T-helper 9 cell (primary cell): ENCODE measurements around the gene ZIC5.
"Not testable (repeated sequence)": the region's sequence is repeated elsewhere in the genome, so short reads cannot be mapped to it uniquely, and the experiment has no call there.

Experiments
- DNase-seq: peaks from one replicate; pipeline ENCODE4 v3.0.0-alpha.2; 2020

The ZIC5 gene

DNA sequence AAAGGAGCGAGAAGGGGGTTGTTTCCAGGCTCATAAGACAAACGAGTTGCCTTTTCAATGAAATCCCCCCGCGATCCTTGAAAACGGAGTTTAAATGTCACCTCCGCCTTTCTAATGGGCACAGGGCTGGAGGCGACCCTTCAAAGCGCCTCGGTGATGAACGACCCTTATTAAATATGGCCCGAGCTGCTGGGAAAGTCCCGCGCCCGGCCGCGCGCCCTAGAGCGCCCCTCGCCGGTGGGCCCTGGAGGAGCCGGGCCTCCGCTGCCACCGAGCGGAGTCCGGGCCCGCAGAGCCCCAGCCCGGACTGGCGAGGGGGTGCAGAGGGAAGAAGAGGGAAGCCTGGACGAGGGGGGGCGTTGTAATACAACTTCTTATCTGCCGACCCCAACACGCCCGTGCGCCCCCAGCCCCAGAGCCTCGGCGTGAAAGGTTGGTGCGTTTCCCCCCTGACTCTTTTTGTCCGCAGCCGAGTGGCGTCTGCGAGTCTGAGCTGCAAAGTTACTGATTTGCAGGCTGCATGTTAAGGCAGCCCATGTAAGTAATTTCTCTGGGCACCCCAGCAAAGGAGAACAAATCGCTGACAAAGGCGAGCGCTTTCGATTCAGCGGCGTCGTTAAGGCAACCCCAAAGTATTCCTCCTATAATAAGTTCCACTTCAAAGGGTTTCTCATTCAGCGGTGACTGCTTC lies 11.9 kb downstream of the ZIC5 start:
- no peak for DNase-seq

DNA sequence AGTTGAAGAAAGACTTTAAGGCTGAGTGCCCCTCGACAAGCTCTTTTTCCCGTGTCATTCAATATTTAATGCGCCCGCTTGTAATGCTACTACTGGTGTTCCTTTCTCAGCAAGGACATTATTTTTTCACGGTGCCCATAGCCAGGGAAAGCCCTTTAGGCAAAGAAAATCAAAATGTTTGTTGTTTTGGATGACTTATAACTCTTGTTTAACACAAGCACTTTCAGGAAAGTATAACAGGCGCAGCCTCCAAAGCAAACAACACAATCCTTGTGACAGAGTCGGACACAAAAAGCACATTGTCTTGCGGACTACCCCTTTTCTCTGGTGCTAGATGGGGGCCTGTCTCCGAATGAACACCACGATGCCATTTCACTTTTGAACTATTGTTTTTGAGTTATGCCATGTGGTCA lies 12.4 kb downstream of the ZIC5 start:
- no peak for DNase-seq

DNA sequence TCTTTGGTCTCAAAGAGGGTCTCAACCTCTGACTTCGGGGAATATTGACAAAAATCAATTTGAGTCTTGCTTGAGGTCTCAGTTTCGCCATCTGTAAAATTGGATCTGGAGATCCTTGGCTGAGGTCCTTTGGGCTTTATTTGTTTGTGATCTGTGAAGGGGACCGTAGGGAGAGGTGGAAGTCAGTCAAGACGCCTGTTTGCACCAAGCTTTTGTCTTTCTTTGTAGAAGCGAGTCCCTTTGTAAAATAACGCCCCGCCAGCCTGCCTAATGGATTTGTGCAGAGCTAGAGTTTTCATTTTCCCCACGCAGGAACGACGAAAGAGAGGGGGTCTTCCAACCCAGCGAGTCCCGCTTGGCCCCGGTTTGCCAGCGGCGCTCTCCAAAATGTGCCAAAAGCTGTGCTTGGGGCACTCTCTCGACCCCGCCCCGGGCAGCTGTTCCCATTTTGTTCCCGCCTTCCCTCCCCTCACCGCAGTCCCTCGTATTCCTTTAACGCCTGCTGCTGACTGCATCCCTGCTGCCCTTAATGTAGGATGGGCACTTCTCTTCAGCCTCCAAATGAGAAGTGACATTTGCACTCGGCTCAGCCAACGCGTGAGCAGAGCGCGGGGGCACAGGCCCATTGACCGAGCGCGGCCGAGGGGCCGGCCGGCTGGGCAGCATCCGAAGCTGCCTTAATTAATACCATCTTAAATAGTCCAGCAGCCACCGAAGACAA lies 13.0 kb downstream of the ZIC5 start:
- no peak for DNase-seq

DNA sequence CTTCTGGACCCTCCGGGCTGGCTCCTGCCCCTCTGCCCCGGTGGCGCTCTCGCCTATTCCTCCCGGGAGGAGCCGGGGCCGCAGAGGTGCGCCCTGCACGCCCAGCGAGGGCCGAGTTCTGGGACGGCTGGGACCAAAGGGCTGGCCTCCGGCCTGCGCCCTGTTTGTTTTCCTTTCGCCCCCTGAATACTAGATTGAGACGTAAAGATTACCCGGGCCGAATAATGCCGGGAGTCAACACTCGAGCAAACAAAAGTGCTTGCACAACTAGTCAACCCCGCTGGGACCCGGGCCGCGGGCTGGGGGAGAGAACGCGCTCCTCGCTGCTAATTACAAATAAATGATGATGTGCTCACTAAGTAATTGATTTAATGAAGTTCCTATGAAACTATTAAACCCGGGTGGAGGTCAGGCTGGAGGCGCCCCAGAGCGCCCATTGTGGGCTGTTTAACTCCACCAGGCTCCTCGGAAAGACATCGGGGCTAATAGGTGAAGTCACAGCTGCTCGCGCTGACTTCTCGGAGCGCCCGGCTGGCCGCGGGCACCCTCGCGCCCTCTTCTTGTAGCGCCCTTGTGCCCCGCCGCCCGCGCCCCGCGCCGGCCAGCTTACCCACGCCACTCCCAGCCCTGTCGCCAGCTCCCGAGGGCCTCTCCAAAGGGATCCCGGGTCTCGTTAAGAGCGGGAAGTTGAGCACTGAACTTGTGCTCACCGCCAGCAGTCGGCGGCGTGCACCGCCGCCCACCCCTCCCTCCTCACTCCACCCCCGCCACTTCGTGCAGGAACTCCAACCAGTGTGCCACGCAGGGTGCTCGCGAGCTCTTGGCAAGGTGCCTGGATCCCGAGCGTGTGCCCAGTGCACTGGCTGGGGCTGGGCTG lies 14.9 kb downstream of the ZIC5 start:
- DNase-seq, result no peak

DNA sequence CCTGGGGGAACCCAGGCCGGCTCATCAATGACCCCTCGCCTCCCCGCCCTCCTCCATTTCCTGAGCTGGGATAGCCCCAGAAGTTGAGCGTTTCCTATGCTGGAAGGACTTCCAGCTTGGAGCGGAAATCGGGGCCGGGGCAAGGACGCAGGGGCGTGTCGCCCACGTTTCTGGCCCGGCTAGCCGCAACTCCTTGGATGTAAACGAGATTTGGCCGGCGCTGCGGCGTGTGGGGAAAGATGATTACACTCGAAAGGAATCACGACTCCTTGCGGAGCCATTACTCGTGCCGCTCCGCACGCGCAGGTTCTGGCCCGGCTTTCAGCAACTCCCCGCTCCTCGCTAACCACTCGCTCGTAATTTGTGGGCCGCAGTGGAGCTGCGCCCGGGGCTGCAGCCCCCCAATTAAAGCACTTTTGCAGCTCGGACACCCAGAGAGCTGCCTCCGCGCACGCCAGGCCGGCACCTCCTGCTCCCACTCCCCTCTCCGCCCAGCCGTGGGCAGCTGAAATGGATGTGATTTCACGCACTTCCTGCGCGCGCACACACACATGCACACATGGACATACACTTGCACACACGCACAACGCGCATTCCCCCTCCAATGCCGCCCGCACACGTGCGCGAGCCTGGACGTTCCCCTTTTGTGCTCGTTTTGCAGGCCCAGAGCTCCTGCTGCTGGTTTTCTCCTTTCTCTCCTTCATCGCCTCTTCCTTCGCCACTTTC lies 15.7 kb downstream of the ZIC5 start:
- no peak for DNase-seq

DNA sequence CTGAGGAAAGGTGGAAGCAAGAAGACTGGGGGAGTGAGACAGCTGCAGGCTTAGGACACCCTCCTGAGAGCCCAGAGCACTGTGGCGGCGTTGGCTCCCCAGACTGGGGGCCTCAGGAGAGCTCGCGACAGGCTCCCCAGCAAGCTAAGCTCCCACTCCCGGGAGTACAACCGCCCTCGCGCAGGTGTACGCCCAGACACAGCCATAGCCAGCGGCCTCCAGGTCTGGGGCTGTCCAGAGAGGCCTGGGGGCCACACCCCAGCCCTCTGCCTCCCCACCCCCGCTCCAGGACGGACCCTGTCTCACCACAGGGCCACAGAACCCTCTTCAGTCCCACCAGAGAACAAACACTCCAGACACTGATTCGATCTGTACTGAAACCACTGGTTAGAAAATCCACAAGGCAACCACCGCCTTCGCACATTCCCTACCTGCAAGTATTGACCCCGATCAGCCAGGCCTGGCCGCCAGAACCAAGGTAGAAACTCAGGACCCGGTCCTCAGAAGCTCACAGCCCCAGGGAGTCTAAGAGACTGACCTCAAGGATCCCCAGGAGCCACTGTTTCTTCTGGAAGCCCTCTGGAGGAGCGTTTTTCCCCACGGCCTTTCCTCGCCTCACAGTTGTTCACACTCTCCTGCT lies 16.3 kb downstream of the ZIC5 start:
- no peak for DNase-seq

DNA sequence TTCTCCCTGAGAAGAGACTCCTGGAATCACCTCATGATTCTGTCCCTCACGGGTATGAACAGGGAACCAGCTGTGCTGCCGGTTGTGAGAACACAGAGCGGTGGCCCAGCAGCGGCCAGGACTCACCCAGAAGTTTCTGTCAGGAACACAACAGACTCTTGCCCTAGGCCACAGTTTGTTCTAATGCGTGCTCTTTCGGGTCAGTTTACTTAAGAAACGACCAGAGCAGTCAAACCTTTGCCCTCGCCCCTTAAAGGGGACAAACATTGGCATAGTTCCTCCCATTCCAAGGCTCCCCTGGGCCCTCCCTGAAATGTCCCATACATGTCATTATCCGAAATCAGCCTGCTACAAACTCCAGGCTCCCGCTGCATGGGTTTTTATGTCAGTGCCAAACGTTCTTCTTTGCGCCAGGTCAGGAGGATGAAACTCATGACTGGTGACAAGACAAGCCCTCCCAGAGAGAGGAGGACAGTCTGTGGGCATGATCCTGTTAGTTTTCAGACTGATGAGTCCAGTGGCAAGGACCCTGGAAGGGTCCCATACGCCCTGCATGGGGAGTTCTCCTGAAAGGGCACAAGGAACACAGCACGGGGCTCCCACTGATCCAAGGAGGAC lies 18.3 kb downstream of the ZIC5 start:
- DNase-seq, result no peak

DNA sequence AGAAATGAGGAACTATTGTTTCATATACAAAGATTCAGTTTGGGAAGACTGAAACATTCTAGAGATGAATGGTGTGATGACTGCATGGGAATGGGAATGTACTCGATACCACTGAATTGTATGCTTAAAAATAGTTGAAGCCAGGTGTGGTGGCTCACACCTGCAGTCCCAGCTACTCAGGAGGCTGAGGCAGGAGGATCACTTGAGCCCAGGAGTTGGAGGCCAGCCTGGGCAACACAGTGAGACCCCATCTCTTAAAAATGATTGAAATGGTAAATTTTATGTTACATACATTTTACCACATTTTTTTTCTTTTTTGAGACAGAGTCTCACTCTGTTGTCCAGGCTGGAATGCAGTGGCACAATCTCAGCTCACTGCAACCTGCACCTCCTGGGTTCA lies 19.9 kb downstream of the ZIC5 start:
- not testable (repeated sequence) for DNase-seq

DNA sequence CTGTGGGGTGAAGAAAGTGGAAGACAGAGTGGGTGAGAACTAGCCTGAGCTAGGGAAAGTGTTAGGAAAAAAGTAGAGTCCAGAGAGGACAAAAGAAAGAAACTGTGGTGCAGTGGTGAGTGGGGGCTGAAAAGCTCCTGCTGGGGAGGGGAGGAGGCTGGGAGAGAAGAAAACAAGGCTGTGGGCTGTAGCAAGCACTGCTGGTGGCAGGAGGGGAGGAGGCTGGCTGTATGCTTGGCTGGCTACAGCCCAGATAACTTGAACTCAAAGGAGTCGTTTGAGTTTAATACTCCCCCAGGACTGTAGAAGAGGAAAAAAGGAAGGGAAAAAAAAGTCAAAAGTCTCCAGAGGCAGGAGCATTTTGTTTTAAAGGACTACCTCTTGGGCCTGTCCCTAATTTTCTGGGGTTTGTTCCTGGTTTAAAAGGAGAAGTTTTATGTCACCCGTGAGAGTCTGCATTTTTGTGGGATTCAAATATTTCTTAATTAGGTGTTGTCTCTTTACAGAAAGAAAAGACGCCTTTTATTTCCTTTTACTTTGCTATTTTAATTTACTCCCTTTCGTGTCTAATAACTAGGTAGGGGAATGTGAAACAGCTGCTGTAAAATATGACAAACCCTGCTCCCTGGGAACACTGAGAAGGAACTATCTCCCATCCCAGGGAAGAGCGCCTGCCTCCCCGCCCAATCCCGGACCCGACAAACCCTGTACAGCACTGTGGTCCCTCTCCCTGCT lies 21.7 kb downstream of the ZIC5 start:
- DNase-seq, result no peak

DNA sequence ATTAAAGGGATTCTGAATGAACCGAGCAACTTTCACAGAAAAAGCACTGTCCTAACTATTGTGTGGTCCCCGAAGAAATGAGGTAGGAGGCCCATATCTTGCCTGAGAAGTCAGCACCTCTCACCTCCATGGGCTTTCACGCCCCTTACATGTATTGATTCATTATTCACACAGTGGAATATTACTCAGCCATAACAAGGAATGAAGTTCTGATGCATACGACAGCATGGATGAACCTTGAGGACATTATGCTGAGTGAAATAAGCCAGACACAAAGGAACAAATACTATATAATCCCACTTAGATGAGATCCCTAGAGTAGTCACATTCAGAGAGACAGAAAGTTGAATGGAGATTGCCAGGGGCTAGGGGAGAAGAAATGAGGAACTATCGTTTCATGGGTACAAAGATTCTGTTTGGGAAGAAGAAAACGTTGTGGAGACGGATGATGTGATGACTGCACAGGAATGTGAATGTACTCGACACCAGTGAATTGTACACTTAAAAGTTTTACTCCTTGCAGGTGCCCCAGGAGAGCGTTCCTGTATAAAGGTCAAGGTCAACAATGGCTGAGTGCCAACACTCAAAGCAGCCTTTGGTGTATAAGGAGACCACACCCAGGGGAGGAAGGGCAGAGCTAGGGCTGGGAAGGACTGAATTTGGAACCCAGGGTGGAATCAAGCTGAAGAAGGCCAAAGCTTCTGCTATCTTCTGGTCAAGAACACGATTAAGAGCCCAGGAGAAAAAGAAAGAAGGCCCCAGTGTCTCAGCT lies 22.5 kb downstream of the ZIC5 start:
- no peak for DNase-seq

DNA sequence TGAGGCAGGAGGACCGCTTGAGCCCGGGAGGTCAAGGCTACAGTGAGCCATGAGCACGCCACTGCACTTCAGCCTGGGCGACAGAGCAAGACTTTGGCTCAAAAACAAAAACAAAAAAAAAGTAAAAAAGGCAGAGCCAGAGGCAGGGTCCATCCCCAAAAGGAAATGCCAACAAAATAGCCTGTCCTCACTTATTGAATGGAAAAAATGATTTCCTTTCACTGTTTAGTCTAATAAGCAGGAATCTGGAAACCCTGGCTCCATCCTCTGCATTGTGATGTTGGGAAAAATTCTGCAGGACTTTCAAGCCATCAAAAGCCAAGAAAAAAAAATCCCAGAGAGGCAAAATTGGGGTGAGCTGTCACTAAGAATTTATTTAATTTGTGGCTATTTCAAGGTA lies 23.2 kb downstream of the ZIC5 start:
- DNase-seq, result no peak

DNA sequence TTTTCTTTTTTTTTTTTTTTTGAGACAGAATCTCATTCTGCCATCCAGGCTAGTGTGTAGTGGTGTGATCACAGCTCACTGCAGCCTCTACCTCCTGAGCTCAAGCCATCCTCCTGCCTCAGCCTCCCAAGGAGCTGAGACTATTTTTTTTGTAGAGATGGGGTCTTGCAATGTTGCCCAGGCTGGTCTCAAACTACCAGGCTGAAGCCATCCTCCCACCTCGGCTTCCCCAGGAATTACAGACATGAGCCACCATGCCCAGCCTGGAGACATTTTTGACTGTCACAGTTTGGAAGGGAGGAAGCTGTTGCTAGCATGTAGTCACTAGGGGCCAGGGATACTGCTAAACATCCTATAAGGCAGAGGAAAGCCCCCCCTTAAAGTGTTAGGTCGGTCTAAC lies 23.9 kb downstream of the ZIC5 start:
- no peak for DNase-seq

DNA sequence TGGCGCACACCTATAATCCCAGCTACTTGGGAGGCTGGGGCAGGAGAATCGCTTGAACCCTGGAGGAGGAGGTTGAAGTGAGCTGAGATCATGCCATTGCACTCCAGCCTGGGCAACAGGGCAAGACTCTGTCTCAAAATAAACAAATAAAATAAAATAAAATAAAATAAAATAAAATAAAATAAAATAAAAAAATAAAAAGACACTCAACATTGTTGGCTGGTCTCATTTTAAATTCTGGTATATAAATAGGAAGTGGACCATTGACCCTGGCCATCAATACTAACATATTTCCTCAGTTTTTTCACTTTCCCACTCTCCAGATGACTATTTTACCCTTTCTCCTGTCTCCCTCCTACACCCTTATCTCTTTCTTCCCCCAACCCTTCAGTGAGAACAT lies 26.1 kb downstream of the ZIC5 start:
- not testable (repeated sequence) for DNase-seq

DNA sequence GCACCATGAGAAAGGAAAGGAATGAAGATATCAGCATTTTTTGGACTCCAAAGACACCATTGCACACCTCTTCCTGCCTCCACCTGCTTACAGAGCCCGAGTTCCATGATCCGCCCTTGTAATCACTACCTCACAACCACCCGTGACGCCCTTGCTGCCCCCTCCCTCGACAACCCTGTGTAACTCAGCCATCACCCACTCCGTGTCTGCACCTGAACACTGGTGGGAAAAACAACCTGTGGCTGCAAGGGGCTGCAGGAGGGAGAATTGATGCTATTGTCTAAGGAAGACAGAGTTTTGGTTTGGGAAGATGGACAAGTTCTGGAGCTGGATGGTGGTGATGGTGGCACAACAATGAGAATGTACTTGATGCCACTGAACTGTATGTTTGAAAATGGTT lies 27.0 kb downstream of the ZIC5 start:
- no peak for DNase-seq

DNA sequence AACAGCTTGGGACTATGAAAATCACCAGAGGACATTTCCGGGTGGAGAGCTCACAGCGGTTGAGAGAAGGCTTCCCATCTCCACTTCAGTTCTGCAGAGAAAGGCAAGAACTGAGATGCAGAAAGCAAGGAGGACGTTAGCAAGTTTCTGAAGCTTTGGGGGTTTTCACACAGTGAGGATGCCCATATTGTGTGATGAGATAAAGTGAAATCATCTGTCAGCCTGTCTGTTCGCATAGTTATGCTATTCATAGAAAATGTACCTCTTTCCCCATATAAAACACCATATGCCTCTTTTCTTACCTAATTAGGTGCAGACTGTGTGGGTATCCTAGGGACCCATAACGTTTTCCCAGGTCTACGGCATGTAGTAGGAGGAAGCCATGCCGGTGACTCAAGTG lies 27.5 kb downstream of the ZIC5 start:
- no peak for DNase-seq

DNA sequence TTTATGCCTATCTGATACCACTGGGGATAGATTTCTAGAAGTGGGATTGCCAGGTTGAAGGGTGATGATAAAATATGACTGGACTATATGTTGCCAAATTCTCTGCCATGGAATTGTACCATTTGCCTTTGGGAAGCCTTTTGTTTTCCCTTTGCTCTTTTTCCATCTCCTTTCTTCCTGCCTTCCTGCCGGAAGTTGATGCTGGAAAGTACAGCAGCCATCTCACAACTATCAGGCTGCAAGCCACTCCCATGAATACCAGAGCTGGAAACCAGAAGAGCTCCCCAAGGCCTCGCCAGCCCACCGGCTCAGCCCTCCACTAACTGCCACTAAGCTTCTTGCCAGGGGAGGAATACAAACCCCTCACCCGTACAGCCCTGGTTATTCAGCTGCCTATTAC lies 29.7 kb downstream of the ZIC5 start:
- DNase-seq, result no peak

DNA sequence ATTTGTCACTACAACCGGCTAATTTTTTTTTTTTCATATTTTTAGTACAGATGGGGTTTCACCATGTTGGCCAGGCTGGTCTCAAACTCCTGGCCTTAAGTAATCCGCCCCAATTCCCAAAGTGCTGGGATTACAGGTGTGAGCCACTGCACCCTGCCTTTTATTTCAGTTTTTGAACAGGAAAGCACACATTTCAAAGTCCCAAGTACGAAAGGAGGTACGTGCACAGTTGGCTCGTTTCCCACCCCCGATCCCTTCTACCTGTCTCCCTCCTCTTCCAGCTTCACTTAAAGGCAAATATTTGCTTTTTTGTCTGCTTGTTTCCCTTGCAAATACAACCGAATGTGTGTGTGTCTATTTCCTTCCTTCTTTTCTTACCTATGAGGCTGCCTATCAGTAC lies 30.5 kb downstream of the ZIC5 start:
- DNase-seq, result no peak

DNA sequence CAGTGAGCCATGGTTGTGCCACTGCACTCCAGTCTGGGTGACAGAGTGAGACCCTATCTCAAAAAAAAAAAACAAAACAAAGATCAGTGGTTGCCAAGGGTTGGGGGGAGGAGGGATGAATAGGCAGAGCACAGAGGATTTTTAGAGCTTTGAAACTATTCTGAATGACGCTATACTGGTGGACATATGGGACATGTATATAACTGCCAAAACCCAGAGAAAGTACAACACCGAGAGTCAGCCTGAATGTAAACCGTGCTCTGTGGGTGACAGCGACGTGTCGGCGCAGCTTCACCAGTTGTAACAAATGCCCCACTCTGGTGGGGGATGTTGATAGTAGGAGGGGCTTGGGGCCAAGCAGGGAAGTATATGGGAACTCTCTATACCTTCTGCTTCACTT lies 32.9 kb downstream of the ZIC5 start:
- no peak for DNase-seq

DNA sequence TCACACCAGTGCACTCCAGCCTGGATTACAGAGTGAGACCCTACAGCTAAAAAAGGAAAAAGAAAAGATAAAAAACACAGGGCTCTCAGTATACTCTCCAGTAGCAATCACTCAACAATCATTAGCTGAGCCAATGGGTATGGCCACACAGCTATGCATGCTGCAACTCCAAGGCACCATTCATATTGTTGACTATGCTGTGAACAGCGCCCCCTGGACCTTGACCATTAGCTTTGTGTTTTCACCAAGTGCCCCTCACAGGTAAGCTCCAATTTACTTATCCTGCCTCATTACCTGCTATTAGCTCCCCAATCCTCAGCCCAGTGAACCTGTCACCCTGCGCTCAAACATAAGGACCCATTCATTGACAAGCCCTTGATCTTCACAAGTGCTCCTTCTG lies 35.8 kb downstream of the ZIC5 start:
- DNase-seq, result no peak

DNA sequence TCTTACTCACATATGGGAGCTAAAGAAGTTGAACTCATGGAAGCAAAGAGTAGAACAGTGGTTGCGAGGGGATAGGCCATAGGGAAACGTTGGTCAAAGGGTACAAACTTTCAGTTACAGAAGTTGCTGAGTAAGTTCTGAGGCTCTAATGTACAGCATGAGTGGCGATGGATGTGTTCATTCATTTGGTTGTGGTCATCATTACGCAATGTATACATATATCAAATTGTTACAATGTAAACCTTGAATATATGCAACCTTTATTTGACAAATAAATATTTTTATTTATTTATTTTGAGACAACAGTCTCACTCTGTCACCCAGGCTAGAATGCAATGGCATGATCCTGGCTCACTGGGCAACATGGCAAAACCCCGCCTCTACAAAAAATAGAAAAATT lies 38.7 kb downstream of the ZIC5 start:
- DNase-seq, result no peak

DNA sequence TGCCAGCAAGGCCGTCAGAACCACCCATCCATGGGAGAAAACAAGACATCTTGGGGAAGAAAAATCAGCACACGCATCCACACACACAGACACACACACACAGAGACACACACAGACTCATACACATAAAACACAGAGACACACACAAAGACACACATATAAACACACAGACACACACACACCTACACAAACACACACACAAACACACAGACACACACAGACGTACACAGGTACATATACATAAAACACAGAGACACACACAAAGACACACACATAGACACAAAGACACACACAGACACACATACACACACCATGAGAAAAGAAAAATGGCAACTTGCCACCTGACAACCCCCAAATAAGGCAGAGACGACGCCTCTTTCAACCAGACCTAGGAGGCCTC lies 40.6 kb downstream of the ZIC5 start:
- no peak for DNase-seq
